ENCODE measurements around the gene TEX51.

TEX51 gene

DNA sequence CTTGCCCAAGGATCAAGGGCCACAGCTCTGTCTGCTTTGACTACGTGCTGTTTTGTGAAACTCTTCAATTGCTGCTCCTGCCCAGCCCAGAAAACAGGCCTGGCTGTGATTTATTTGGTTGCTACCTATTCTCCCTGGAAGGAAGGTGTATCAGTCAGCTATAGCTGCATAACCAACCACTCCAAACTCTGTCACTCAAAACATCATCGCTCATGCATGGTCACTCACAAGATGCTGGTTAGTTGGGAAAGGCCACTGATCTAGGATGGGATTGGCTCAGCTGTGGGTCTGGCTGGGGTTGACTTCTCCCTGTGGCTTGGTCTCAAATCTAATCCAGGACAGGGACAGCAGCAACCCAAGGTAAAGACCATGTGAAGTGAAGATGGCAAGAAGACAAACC, 14.6 kb downstream of the TEX51 start:
- no peak for DNase-seq (ENCODE audit: low read depth in 2 of 2)

DNA sequence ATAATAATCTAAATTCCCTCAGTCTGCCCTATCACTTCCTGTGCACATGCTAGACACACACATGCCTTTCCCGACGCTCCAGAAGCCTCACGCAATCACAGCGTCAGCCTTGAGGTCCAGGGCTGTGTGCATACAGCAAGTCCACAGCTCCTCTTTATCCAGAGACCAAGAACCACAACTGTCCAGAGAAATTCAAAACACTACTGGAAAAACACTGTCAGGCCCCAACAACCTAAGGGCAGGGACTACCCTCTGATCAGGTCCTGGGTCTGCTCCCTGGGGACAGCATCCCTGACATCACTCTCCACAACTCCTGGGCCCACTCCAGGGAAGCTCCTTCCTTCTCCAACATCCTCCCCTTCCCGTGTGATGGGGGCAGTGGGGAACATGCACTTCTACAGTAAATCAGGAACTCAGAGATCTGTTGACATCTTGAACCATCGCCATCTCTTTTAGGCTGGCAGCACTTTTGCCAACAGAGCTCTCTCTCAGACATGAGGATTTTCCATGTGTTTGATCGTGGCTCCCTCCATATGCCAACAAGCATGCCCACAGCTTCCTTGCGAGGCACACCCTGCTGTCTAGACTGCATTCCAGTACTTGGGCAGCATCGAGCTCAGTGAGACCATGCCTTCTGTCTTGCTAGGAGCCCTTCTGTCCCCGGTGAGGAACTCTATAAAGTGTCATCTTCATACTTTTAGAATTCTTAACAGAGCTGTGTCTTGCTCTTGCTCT, 15.4 kb downstream of the TEX51 start:
- DNase-seq (ENCODE audit: low read depth in 2 of 2): no peak

DNA sequence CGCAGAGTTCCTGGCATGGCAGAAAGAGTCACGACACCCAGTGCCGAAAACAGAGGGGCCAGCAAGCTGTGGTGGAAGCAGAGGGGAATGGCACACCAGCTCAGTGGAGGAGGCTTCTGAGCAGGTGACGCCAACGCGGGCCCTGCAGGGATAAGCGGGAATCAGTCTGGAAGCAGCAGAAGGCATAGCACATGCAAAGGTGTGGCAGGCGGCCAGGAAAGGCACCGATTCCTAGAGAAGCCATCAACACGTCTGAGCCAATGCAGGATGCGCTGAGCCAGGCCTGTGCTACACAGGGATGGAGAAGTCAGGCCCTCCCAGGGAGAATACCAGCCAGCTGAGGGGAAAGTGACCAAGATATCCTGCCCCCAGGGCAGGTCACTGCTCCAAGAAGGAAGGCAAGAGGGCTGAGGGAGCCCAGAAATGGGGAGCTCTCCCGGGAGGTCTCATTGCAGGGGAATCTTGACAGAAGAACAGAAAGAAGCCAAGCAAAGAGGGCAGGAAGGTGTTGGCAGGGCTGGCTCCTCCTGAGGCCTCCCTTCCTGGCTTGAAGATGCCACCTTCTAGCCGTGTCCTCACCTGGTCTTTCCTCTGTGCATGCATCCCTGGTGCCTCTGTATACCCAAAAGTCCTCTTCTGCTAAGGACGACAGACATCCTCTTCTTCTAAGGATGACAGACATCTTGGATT, 16.3 kb downstream of the TEX51 start:
- DNase-seq (ENCODE audit: low read depth in 2 of 2): no peak

DNA sequence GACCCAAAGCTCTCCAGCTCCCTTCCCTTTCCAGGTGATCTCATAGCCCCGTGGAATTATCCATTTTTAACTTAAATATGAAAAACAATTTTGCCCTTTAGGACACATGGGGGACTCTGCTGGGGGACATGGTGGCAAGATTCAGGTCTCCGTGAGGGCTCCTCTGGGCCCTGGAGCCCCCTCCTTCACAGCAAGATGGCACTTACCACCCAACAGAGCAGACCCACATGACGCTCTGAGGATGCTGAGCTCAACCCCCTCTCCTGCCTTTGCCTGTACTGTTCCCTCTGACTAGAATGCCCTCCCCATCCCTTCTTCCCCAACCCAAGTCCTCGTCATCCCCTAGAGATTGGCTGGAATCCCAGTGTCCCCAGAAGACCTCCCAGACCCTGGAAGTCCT, 17.2 kb downstream of the TEX51 start:
- DNase-seq (ENCODE audit: low read depth in 2 of 2): no peak

DNA sequence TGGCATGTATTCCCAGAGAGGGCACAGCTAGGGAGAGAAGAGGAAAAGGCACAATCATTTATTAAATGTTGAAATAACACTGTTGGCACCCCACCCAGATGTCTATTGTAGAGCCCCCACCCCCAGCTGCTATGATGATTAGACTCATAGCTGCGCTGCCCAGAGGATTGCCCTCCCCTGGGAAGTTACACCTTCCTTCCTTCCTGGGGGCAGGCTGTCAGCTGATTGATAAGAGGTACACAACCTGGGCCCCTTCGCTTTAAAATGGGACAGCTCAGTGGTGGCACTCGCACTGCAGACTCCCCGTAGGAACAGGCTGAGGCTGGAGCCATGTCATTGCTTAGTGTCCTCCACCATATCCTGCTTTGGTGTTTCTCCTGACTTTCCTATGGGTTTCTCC, 18.1 kb downstream of the TEX51 start:
- no peak for DNase-seq (ENCODE audit: low read depth in 2 of 2)

DNA sequence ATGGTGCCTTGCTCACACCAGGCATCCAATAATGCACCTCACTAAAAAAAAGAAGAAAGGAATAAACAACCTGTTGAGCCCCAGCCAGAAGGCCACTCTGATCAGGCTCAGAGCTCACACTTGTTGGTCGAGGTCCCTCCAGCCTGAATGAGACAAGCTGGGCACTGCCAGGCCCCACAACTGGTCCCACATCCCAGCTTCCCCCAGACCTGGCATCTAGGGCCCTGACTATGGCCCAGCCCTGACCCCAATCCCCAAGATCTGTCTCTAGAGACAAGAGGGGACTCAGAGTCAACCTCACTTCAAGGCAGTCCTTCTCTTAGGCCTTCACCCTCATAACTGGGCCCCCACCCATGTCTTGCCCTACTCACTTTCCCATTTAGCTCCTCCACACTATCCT, 22.4 kb downstream of the TEX51 start:
- DNase-seq (ENCODE audit: low read depth in 2 of 2): no peak

DNA sequence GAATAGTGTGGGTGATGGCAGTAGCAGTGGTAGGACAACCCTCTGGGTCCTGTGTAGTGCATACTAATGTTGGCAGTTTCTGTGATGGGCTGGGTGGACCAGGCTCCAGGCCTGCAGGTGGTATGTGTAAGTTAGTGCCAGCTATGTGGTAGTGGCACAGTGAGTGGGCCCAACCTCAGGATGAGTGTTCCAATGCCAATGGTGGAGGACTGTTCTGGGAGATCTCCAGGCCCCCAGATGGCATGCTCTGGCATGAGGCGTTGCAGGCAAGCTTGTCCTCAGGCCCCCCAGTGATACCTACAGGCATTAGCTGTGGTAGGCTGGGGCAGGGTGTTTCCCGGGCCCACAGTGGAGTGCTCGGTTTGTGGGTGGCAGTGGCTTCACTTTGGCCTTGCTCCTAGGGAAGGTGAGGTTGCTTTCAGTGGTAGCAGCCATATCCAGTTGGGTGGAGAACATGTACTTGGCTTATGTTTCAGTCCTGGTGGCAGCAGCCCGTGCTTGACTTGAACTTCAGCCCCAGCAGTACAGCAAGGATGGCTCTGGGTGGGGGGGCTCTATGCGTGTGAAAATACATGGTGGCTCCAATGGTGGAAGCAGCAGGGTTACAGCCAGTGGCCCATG, 32.4 kb downstream of the TEX51 start:
- DNase-seq (ENCODE audit: low read depth in 2 of 2): no peak

DNA sequence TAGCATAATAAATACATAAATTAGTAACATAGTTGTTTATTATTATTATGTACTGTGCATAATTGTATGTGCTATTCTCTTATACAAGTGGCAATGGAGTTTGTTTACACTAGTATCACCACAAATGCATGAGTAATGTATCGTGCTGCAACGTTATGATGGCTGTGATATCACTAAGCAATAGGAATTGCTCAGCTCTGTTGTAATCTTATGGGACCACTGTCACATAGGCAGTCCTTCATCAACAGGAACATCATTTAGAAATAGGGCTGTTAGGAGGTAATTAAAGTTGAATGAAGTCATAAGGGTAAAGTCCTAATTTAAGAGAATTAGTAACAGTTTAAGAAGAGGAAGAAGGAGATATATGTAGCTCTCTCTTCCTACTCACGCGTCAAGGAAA, 33.8 kb downstream of the TEX51 start:
- DNase-seq (ENCODE audit: low read depth in 2 of 2): no peak

DNA sequence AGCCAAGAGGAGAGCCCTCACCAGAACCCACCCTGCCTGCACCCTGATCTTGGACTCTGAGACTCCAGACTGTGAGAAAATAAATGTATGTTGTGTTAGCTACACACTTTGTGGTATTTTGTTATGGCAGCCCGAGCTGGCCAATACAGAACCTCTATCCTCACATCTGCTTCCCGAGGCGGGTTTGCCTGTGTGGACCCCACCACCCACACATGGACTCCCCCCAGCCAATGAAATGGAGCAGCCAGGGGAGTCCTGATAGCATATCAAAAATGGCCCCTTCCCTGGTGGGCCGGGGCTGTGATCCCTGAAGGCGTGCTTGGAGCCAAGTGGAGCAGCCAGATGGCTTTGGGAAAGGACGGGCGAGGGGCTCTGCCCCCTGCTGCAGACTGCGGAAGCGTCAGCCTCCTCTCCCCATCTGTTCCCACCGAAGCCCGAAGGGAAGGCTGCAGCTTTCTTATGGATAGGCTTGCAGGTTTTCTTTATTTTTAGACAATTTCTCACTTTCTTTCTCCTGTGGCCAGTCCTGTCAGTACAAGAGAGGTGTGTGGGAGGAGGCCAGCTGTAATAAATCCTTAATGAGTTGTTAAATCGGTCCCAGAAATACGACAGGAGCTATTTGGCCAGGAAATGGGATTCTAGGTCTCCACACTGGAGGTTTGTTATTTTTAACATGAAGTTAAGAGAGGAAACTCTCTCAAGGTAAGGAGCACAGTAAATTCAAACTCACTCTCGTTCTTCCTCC, 34.4 kb downstream of the TEX51 start:
- no peak for DNase-seq (ENCODE audit: low read depth in 2 of 2)

DNA sequence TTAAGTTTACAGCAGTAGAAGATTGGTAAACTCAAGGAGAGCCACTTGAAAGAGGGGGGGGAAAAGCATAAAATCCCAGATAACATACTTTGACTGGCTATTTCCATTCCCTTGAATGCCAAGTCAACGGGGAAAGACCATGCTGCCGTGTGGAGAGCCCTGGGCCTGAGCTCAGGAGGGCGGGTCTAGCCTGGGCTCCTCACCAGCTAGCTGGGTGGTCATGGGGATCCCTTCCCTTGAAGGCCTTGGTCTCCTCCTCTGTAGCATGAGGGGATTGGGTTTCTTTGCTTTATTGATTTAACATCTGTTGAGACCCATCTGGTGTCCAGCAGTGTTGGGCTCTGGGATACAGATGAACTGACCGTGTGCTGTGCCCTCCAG, 35.0 kb downstream of the TEX51 start:
- no peak for DNase-seq (ENCODE audit: low read depth in 2 of 2)

DNA sequence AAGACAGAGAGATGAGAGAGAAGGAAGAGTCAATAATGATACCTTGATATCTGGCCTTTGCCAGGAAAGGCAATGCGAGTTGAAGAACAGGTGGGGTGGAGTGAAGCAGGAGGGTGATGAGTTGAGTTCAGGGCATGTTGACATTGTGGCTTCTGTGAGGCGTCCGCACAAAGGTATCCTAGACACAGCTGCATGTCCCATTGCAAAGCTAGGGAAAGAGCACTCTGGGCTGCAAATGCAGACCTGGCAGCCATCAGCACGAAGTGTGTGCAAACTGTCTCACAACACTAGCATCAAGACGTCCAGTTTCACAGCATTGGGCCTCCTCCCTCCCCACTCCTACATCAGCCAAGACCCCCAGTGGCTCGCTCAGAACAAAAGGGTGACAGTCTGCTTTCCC, 36.1 kb downstream of the TEX51 start:
- DNase-seq (ENCODE audit: low read depth in 2 of 2): no peak

DNA sequence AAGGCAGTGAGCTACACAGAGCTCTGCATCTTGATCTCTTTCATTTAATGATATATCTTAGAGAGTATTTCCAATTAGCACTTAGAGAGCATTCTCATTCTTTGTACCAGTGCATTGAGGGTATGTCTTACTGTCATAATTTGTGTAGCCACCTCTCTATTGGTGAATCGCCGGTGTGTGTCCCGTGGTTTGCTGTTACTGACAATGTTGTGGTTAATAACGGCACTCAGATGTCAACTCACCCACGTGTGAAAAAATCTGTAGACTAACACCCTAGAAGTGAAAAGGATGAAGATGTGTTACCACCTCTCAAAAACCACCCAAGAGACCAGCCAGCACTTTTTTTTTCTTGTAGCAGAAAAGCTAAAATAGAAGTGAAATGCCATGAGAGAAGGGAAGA, 37.1 kb downstream of the TEX51 start:
- no peak for DNase-seq (ENCODE audit: low read depth in 2 of 2)

DNA sequence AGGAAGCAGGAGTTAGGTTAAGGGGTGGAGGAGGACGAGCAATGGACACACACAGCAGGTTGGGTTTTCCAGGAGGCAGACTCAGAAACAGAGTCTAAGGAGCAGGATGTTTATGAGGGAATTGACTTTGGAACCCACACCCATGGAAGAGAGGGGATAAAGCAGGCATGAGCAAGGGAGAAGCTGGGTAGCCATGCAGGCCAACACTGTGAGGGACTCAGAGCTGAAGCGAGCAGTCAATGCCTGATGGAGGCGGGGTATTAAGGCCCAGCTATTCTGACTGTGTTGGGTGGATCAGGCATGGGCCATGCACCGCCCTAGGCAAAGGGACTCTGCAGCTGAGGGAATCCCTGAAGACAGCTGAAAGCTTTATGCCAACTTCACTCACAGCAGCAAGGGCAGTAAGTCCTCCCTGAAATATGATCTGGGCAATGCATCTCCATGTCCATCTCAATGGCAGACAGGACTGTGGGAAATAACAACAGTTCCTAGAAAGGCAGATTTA, 37.6 kb downstream of the TEX51 start:
- DNase-seq (ENCODE audit: low read depth in 2 of 2): no peak

DNA sequence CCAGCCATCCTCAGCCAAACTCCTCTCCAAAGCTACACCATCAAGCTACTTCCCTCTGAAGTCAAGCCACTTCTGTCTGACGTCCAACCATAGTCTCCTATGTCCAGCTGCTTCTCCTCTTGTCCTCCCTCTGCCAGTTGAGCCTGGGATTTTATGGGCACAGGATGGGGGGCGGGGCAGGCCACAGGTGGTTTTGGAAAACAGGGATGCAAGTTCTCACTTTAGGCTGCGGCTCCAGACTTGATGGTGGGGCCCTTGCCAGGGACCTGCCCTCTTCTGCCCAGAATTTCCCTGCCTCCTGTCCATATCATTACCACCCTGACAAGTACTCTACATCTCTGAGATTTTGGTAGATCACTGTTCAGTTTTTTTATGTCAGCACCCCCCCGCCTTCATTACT, 41.6 kb downstream of the TEX51 start:
- DNase-seq (ENCODE audit: low read depth in 2 of 2): no peak

DNA sequence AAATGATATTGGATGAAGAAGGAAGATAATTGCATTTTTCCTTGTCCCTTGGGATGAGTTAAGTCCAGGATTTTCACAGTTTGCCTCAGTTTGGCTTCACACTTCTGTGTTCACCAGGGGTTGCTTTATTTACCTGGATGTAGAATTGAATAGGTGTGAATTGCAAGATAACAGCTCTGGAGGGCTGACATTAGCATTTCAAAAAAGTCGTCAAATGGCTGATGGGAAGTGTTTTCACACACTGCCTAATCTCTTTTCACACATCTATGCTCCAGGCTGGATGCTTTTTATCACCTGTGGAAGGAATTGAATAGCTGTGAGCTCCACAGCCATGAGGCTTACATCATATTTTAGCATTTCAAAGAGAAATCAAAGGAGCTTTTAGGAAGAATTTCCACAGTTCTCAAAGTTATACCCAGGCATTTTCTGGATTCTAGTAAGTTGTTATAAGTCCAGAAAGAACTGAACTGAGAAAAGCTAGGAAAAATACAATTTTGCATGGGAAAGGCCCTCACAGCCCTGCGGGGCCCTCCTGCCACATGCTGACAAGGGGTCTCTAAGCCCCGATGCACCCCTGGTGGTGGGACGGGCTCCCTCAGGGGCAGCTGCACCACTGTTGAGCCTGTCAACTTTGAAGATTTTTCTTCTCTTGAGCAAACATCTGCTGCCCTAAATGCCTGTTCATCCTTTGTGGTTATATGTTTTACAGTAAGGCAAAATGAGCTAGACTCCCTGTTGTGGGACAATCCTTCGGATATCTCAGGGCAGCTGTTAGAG, 43.9 kb downstream of the TEX51 start:
- DNase-seq (ENCODE audit: low read depth in 2 of 2): no peak

DNA sequence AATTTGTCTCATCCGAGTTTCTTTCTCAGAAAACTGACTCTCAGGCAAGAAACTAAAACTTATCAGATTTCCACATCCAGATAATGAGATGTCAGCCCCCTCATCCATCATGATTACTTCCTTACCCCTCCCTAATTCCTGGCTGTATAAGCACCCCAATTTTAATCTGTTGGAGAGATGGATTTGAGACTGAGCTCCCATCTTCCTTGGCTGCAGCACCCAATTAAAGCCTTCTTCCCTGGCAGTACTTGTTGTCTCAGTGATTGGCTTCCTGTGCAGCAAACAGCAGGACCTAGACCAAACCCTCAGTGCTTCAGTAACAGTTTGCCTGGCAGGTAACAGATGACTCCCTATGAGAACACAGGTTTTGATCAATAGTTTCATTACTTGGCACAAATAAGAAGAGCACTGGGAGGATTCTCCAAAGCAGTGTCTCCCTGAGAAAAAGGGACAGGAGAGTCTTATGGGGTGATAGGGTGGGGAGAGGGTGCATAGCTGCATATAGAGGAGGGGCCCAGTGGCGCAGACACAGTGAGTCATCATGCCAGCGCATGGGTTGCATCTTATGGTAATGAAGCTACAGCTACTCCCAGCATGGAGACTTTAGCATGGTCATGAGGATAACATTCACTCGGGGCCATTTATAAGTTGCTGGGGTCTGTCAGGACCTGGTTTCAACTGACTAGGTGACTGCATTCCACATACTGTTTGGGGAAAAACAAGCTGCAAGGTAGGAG, 45.1 kb downstream of the TEX51 start:
- DNase-seq (ENCODE audit: low read depth in 2 of 2): no peak

DNA sequence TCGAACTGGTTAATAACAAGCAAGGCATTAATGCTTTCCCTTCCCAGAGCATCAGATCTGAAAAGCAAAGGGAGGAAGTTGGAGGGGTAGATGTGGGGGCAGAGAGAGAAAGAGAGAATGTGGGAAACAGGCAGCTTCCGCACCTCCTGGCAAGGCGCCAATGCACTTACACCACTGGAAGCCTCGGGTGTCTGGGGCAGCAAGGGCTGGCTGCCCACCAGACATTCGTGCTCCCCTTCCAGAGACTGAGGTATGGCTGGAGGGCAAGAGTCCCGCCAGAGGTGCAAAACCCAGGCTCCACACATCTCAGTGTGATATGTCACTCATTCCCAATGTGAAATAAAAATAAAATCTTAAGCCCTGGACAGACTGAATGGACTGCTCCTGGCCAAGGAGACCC, 46.4 kb downstream of the TEX51 start:
- no peak for DNase-seq (ENCODE audit: low read depth in 2 of 2)

DNA sequence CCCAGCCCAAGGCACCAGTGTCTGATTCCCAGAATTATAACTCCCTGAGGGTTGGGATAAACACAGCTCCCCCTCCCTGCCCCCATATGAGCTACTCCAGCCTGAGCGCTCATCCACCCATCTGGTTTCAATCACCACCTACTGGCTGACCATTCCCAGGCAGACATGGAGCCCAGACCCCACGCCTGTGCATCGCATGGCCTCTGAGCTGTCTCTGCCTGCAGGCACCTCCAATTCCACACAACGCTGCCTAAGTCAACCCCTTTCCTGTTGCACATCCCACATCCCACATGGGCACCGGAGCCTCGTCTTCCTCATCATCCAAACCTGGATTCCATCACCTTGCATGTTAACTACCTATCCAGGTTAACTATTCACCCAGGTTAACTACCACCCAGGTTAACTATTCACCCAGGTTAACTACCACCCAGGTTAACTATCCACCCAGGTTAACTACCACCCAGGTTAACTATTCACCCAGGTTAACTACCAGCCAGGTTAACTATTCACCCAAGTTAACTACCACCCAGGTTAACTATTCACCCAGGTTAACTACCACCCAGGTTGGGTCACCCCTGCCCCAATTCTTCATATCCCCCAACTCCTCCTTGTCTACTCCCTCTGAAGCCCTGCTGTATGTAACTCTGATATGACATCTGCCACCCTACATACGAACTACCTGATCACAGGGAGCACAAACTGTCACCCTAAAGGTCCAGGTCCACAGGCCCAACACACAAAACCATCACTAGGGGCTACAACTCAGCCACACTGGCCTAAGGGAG, 47.8 kb downstream of the TEX51 start:
- DNase-seq (ENCODE audit: low read depth in 2 of 2): no peak

DNA sequence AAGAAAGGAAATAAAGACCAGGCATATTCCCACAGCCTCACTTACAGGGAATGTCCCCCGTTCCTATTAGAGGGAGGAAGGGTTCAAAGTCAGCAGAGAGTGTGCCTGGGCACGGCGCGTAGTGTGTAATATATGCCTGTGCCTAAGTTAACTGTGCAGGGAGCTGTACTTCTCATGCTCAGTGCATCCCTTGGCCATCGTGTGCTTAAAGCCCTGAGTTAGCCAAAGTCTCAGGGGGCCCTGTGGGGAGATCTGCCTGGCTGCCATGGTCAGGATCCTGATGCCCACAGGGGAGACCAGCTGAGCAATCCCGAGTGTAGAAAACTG, 48.4 kb downstream of the TEX51 start:
- DNase-seq (ENCODE audit: low read depth in 2 of 2): no peak

DNA sequence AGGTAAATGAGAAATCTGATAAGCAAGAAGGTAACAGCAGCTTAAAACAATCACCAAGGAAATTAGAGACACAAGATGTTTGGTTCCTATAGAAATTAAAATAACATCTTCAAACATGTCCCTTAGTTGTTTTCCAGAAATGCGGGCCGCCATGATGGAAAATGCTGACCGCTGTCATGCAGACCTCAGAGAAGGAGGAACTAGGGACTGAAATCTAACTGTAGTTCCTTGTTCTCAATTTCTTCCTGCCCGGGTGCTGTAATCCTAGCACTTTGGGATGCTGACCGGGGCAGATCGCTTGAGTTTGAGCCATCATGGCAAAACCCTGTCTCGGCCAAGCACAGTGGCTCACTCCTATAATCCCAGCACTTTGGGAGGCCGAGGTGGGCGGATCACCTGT, 51.1 kb downstream of the TEX51 start:
- no peak for DNase-seq (ENCODE audit: low read depth in 2 of 2)

Measured in stimulated activated CD8-positive, alpha-beta memory T cell treated with anti-CD3 and anti-CD28 coated beads, Interleukin-15, amount 100 ng/mL, for 48 hours (primary cell).